A549 (cell line): ENCODE results near the gene CABP5. TPM values are rescaled to one million over a fixed set of nuclear protein-coding genes. Genes with fewer than 3 reads are reported as not detected.

Source experiments
- ATAC-seq, 2 experiments: fragments of 200-7000 bp in 1 of 2; fragments of >200 bp in 1 of 2; cut with Nextera tagmentation in 1 of 2; cut with Tn5 transposase in 1 of 2; 3 replicates each; pipeline versions ENCODE4 v1.8.0 to v1.9.1; 2018 to 2020; ENCODE audit warnings: mild to moderate bottlenecking in 1 of 2, moderate library complexity in 1 of 2
- CTCF ChIA-PET: fragments of 300-600 bp; sonication (Branson Sonifier 250); formaldehyde crosslinking; extraction: SDS; loops from one replicate; lab custom pipeline; 2021; ENCODE audit warnings: antibody characterized with exemption, inconsistent platforms; lab: Yijun Ruan, JAX
- POLR2A ChIA-PET: fragments of 350-600 bp; formaldehyde crosslinking; extraction: SDS; loops from one replicate; lab custom pipeline; 2021; ENCODE audit warnings: antibody characterized with exemption, inconsistent platforms; lab: Yijun Ruan, JAX
- DNase-seq, 2 experiments: peaks; one replicate each; pipeline versions ENCODE4 v3.0.0 to v3.0.0-alpha.2; 2011 to 2016; ENCODE audit warnings: low read depth in 1 of 2, low spot score in 1 of 2
- FAIRE-seq: peaks from 2 replicates; lab custom pipeline; 2011; peaks lifted over from hg19 to GRCh38; lab: Jason Lieb, UNC
- H3K27ac ChIP-seq, 2 experiments: fragments of >200 bp; sonication (Bioruptor Twin); formaldehyde crosslinking; 3 replicates each; pipeline ENCODE4 v1.5.1; 2016 to 2017
- H3K4me1 ChIP-seq: fragments of >200 bp; sonication (Bioruptor Twin); formaldehyde crosslinking; 3 replicates; pipeline ENCODE4 v1.6.1; 2016
- H3K4me2 ChIP-seq: fragments of >200 bp; sonication (Bioruptor Twin); formaldehyde crosslinking; 3 replicates; pipeline ENCODE4 v1.6.1; 2016
- H3K4me3 ChIP-seq: fragments of >200 bp; sonication (Bioruptor Twin); formaldehyde crosslinking; 3 replicates; pipeline ENCODE4 v1.5.1; 2016
- H3K9me3 ChIP-seq: fragments of >200 bp; sonication (Bioruptor Twin); formaldehyde crosslinking; 3 replicates; pipeline ENCODE4 v1.6.1; 2016
- BHLHE40 ChIP-seq: IDR thresholded peaks from 2 replicates; pipeline ENCODE4 v1.6.1; 2012; ENCODE audit warnings: low read depth, low read length, inconsistent platforms
- CBX2 ChIP-seq: fragments of 200-600 bp; sonication (generic); IDR thresholded peaks from 2 replicates; pipeline ENCODE4 v1.6.1; 2016; ENCODE audit warnings: low read depth, mild to moderate bottlenecking, borderline replicate concordance
- CBX8 ChIP-seq: fragments of 200-600 bp; sonication (generic); IDR thresholded peaks from 2 replicates; pipeline ENCODE4 v1.6.1; 2016
- CEBPB ChIP-seq, 2 experiments: fragments of >200 bp in 1 of 2; sonication (Bioruptor Twin) in 1 of 2; formaldehyde crosslinking in 1 of 2; IDR thresholded peaks; 2 replicates each; pipeline ENCODE4 v1.6.1; 2012 to 2016
- CHD2 ChIP-seq: fragments of 150-350 bp; IDR thresholded peaks from 2 replicates; pipeline ENCODE4 v1.6.1; 2014; ENCODE audit warnings: low read length; ENCODE audit not compliant: partially characterized antibody
- CHD4 ChIP-seq: fragments of 200-600 bp; sonication (generic); IDR thresholded peaks from 2 replicates; pipeline ENCODE4 v1.6.1; 2016; ENCODE audit warnings: antibody characterized with exemption, mild to moderate bottlenecking, borderline replicate concordance
- EHMT2 ChIP-seq: fragments of 200-600 bp; sonication (generic); IDR thresholded peaks from 2 replicates; pipeline ENCODE4 v1.6.1; 2016; ENCODE audit warnings: antibody characterized with exemption, low read depth, mild to moderate bottlenecking, moderate library complexity
- FOSB ChIP-seq: fragments of 250-450 bp; sonication (Bioruptor Pico); IDR thresholded peaks from 2 replicates; pipeline ENCODE4 v1.5.0; 2020; ENCODE audit warnings: mild to moderate bottlenecking, moderate library complexity
- FOSL2 ChIP-seq, 2 experiments: fragments of 450-650 bp in 1 of 2; fragments of >200 bp in 1 of 2; sonication (Bioruptor Twin) in 1 of 2; formaldehyde crosslinking; IDR thresholded peaks; 2 replicates each; pipeline versions ENCODE4 v1.5.0 to v1.6.1; 2016 to 2020; ENCODE audit warnings: mild to moderate bottlenecking in 1 of 2, moderate library complexity in 1 of 2
- FOXS1 ChIP-seq: fragments of 250-450 bp; sonication (Bioruptor Pico); IDR thresholded peaks from 2 replicates; pipeline ENCODE4 v1.5.0; 2020; ENCODE audit warnings: mild to moderate bottlenecking, moderate library complexity
- HOXB13 ChIP-seq: fragments of 250-450 bp; sonication (Bioruptor Pico); IDR thresholded peaks from 2 replicates; pipeline ENCODE4 v1.5.0; 2020; ENCODE audit warnings: low read depth, mild to moderate bottlenecking, moderate library complexity
- JUNB ChIP-seq: fragments of >200 bp; sonication (Bioruptor Twin); formaldehyde crosslinking; IDR thresholded peaks from 2 replicates; pipeline ENCODE4 v1.6.1; 2016
- KDM1A ChIP-seq: fragments of 200-600 bp; sonication (generic); IDR thresholded peaks from 2 replicates; pipeline ENCODE4 v1.6.1; 2016; ENCODE audit warnings: low read depth, mild to moderate bottlenecking
- MAFK ChIP-seq: fragments of 450-650 bp; IDR thresholded peaks from 2 replicates; pipeline ENCODE4 v1.6.1; 2014; ENCODE audit not compliant: partially characterized antibody
- MAZ ChIP-seq: fragments of 150-350 bp; IDR thresholded peaks from 2 replicates; pipeline ENCODE4 v1.6.1; 2014; ENCODE audit warnings: antibody characterized with exemption, low read depth, low read length, borderline replicate concordance
- MYC ChIP-seq: IDR thresholded peaks from 2 replicates; pipeline ENCODE4 v1.6.1; 2012; ENCODE audit warnings: mild to moderate bottlenecking, inconsistent platforms, low read length, improper control_type of control experiment, borderline replicate concordance
- NFE2L2 ChIP-seq: fragments of 150-350 bp; conservative IDR thresholded peaks from 2 replicates; pipeline ENCODE4 v1.6.1; 2014; ENCODE audit warnings: low read length
- NPAS2 ChIP-seq: fragments of 250-450 bp; sonication (Bioruptor Pico); IDR thresholded peaks from 2 replicates; pipeline ENCODE4 v1.8.0; 2022; ENCODE audit warnings: mild to moderate bottlenecking, moderate library complexity, borderline replicate concordance
- POLR2AphosphoS2 ChIP-seq: conservative IDR thresholded peaks from 2 replicates; pipeline ENCODE4 v1.6.1; 2012; ENCODE audit warnings: low read length, improper control_type of control experiment, inconsistent platforms
- RAD21 ChIP-seq, 2 experiments: fragments of >200 bp in 1 of 2; sonication (Bioruptor Twin) in 1 of 2; formaldehyde crosslinking in 1 of 2; IDR thresholded peaks in 1 of 2; conservative IDR thresholded peaks in 1 of 2; 2 replicates in 1 of 2; 3 replicates in 1 of 2; pipeline ENCODE4 v1.6.1; 2012 to 2018; ENCODE audit warnings: inconsistent platforms in 1 of 2
- ZFP36 ChIP-seq: fragments of 450-650 bp; IDR thresholded peaks from 2 replicates; pipeline ENCODE4 v1.6.1; 2014; ENCODE audit warnings: borderline replicate concordance; ENCODE audit not compliant: partially characterized antibody
- ZNF302 ChIP-seq: fragments of 250-450 bp; sonication (Bioruptor Pico); IDR thresholded peaks from 2 replicates; pipeline ENCODE4 v1.9.0; 2021; ENCODE audit warnings: inconsistent platforms, mild to moderate bottlenecking, moderate library complexity
- WGBS: methylation state at CpG from one replicate; pipeline ENCODE4 v1.1.6; 2017; ENCODE audit errors: missing lambda C conversion rate; 5-methylcytosine and 5-hydroxymethylcytosine counted together
- polyA plus RNA-seq, 4 experiments: library from polyadenylated mRNA; depleted of rRNA in 3 of 4; stranded (reverse); fragments of >200 nt; fragmentation: RNase III in 1 of 4; extraction: RNeasy Plus Mini Kit Qiagen cat#74134 plus additional on column Dnase treatment in 1 of 4; gene quantifications; 2 replicates in 3 of 4; 3 replicates in 1 of 4; pipeline ENCODE4 v1.2.3, GENCODE V29; 2011 to 2017
- TF ChIP-seq, protein P1 (sequence below): fragments of 150-350 bp; IDR thresholded peaks from 2 replicates; pipeline ENCODE4 v1.6.1; 2014; ENCODE audit warnings: low read depth, mild to moderate bottlenecking, low read length
- TF ChIP-seq, protein P2 (sequence below): IDR thresholded peaks from 2 replicates; pipeline ENCODE4 v1.6.1; 2012; ENCODE audit warnings: low read depth, borderline replicate concordance
- TF ChIP-seq, protein P3 (sequence below): fragments of 250-450 bp; sonication (Bioruptor Pico); IDR thresholded peaks from 2 replicates; pipeline ENCODE4 v1.5.0; 2021; ENCODE audit warnings: mild to moderate bottlenecking, moderate library complexity, borderline replicate concordance

Gene CABP5
- polyA plus RNA-seq, 2 of the 4 experiments (the other 2 are of a cell fraction) = not detected

DNA sequence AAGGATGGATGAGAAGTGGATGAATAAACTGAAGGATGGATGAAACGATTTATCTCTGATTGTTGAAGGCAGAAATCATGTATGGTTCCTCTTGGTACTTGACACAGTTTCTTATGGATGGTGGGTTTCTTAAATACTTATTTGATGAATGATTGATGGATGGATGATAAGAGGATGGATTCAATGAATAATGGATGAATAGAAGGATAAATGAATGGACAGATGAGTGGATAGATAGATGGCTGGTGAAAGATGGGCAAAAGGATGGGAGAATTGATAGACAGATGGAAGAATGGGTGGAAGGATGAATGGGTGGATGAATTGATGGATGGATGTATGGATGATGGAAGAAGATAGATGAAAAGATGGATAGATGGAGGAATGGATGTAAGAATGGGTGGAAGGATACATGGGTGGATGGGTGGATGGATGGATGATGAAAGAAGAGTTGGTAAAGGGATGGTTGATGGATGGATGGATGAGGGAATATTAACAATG lies 47.6 kb downstream of the CABP5 start:
- CTCF ChIA-PET = interaction anchor here (1.8 kb wide), 1 partner anchor 33 kb away, joined by 6 read pairs; no protein-coding TSS in a partner anchor
- peaks cover 6% of the 10 kb centered on the region; the same call in 2 of the 3 replicates for H3K9me3 ChIP-seq
- FAIRE-seq = peak; percentile 28
- H3K4me3 ChIP-seq = no peak overlapping the region
- no peak for DNase-seq
- no peak overlapping the region for H3K27ac ChIP-seq
- 0% methylated on average over 1 of the region's 1 CpG for WGBS
- POLR2A ChIA-PET = no interaction called here
- TF ChIP-seq FOSL2 (IDR thresholded peaks at IDR 0.05) = no peak
- no peak for TF ChIP-seq FOSL2 (CRISPR knock-in tag; IDR thresholded peaks at IDR 0.05)
- no peak for TF ChIP-seq MYC
- no peak for TF ChIP-seq CHD2
- TF ChIP-seq, protein P1, sequence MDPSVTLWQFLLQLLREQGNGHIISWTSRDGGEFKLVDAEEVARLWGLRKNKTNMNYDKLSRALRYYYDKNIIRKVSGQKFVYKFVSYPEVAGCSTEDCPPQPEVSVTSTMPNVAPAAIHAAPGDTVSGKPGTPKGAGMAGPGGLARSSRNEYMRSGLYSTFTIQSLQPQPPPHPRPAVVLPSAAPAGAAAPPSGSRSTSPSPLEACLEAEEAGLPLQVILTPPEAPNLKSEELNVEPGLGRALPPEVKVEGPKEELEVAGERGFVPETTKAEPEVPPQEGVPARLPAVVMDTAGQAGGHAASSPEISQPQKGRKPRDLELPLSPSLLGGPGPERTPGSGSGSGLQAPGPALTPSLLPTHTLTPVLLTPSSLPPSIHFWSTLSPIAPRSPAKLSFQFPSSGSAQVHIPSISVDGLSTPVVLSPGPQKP = no peak
- TF ChIP-seq BHLHE40 = no peak
- no peak for TF ChIP-seq ZFP36
- TF ChIP-seq CHD4 = no peak
- TF ChIP-seq KDM1A = no peak
- no peak for TF ChIP-seq CBX2
- no peak for TF ChIP-seq ZNF302
- TF ChIP-seq JUNB = no peak
- no peak for TF ChIP-seq NPAS2
- TF ChIP-seq NFE2L2 = no peak
- TF ChIP-seq CEBPB (IDR thresholded peaks at IDR 0.05) = no peak
- TF ChIP-seq, protein P2, sequence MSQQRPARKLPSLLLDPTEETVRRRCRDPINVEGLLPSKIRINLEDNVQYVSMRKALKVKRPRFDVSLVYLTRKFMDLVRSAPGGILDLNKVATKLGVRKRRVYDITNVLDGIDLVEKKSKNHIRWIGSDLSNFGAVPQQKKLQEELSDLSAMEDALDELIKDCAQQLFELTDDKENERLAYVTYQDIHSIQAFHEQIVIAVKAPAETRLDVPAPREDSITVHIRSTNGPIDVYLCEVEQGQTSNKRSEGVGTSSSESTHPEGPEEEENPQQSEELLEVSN = no peak
- ATAC-seq = no peak
- H3K4me2 ChIP-seq = no peak overlapping the region
- H3K4me1 ChIP-seq = no peaks in the 10 kb centered on the region

DNA sequence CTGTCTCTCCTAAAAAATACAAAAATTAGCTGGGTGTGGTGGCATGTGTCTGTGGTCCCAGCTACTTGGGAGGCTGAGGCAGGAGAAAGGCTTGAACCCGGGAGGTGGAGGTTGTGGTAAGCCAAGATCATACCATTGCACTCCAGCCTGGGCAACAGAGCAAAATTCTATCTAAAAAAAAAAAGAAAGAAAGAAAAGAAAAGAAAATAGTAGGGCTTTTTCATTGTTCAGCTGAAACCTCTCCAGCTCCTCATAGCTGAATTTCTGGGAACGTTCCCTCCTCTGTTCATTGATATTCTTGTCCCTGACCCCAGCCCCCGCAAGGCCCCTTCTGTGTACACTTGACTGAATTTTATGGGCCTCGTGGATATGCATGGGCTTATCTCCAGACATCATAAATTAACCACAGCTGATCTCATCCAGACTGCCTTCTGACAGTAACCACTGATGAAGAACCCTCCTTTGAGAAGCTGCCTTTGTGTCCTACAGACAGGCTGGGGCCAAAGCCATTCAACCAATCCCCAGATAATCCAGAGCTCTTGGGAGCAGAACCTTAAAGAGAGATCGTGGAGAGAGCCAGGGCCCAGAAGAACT lies 49.6 kb downstream of the CABP5 start, which contains the start of gene ELSPBP1:
TSS of gene ELSPBP1 (plus strand) at position 424 of the 594 bp plus-strand sequence. CDS start 14,036 bp downstream, outside the sequence.
- Histone ChIP-seq H3K4me1 (no peaks in the 10 kb centered on the region), H3K4me3 (no peak within 1 kb of the TSS), H3K27ac (no peak within 1 kb of the TSS)
- 5% methylated on average over 5 of the region's 5 CpGs for WGBS
- FAIRE-seq = no peak
- no peak for ATAC-seq
- DNase-seq = no peak
- CTCF ChIA-PET = interaction anchor here (0.5 to 1.8 kb wide), 5 partner anchors 11 to 157 kb away, joined by 3 to 8 read pairs (median 4); no protein-coding TSS in a partner anchor
- no peak for TF ChIP-seq NFE2L2
- TF ChIP-seq, protein P3, sequence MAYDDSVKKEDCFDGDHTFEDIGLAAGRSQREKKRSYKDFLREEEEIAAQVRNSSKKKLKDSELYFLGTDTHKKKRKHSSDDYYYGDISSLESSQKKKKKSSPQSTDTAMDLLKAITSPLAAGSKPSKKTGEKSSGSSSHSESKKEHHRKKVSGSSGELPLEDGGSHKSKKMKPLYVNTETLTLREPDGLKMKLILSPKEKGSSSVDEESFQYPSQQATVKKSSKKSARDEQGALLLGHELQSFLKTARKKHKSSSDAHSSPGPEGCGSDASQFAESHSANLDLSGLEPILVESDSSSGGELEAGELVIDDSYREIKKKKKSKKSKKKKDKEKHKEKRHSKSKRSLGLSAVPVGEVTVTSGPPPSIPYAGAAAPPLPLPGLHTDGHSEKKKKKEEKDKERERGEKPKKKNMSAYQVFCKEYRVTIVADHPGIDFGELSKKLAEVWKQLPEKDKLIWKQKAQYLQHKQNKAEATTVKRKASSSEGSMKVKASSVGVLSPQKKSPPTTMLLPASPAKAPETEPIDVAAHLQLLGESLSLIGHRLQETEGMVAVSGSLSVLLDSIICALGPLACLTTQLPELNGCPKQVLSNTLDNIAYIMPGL (CRISPR knock-in tag) = no peak
- no peak for TF ChIP-seq CBX8
- TF ChIP-seq MAFK = no peak
- no peak for TF ChIP-seq MAZ
- TF ChIP-seq EHMT2 = no peak
- TF ChIP-seq HOXB13 (CRISPR knock-in tag) = no peak
- no peak for TF ChIP-seq BHLHE40
- TF ChIP-seq RAD21 (conservative IDR thresholded peaks at IDR 0.05 in 1 of 2, IDR thresholded peaks at IDR 0.05 in 1 of 2) = no peak
- no peak for TF ChIP-seq CHD4
- TF ChIP-seq FOSL2 (IDR thresholded peaks at IDR 0.05) = no peak
- no peak for TF ChIP-seq FOSL2 (CRISPR knock-in tag; IDR thresholded peaks at IDR 0.05)
- no peak for TF ChIP-seq FOSB (CRISPR knock-in tag)
- no peak for TF ChIP-seq CEBPB (IDR thresholded peaks at IDR 0.05)
- TF ChIP-seq FOXS1 (CRISPR knock-in tag) = no peak
- TF ChIP-seq POLR2AphosphoS2 = no peak
- TF ChIP-seq, all 56 proteins: peak for 0
- no peak within 1 kb of the TSS for H3K4me2 ChIP-seq
- POLR2A ChIA-PET = no interaction called here
- no peaks in the 10 kb centered on the region for H3K9me3 ChIP-seq
